SK-N-SH (cell line): Measurements from ENCODE around the gene FAM89B. TPM values are rescaled to one million over a fixed set of nuclear protein-coding genes. Genes with fewer than 3 reads are reported as not detected.

Experiments used
- CTCF ChIA-PET: fragments of 300-600, 350-600 bp; formaldehyde crosslinking; extraction: SDS; loops from one replicate; lab custom pipeline; 2021; lab: Yijun Ruan, JAX
- POLR2A ChIA-PET: fragments of 350-600 bp; sonication (Branson Sonifier 250); formaldehyde crosslinking; extraction: SDS; loops from one replicate; lab custom pipeline; 2020; ENCODE audit warnings: antibody characterized with exemption, inconsistent platforms; lab: Yijun Ruan, JAX
- DNase-seq: peaks from one replicate; pipeline ENCODE4 v3.0.0; 2012
- H2AFZ ChIP-seq: fragments of 200-600 bp; sonication (generic); 2 replicates; pipeline ENCODE4 v1.8.1; 2016; ENCODE audit warnings: antibody characterized with exemption, mild to moderate bottlenecking, low read depth
- H3F3A ChIP-seq: fragments of 200-600 bp; sonication (generic); replicated peaks from 2 replicates; pipeline ENCODE3; 2016; ENCODE audit warnings: antibody characterized with exemption, mild to moderate bottlenecking; ENCODE audit not compliant: insufficient read depth
- H3K27ac ChIP-seq, 2 experiments: fragments of 200-500 bp in 1 of 2; fragments of 200-600 bp in 1 of 2; sonication (Bioruptor generic) in 1 of 2; sonication (generic), shearing (Covaris generic) in 1 of 2; 2 replicates each; pipeline versions ENCODE4 v1.5.1 to v1.6.1; 2014 to 2016; ENCODE audit warnings: low read depth in 2 of 2, inconsistent platforms in 1 of 2, low read length in 1 of 2, mild to moderate bottlenecking in 1 of 2, mixed read lengths in 1 of 2
- H3K27me3 ChIP-seq: fragments of 200-600 bp; sonication (generic), shearing (Covaris generic); 2 replicates; pipeline ENCODE4 v1.6.1; 2016; ENCODE audit warnings: mixed run types; ENCODE audit not compliant: insufficient read depth
- H3K36me3 ChIP-seq, 2 experiments: fragments of 200-500 bp in 1 of 2; fragments of 200-600 bp in 1 of 2; sonication (Bioruptor generic) in 1 of 2; sonication (generic) in 1 of 2; replicated peaks in 1 of 2; 2 replicates each; pipeline versions ENCODE3 to v1.5.1; 2014 to 2016; ENCODE audit warnings: low read length in 1 of 2, mild to moderate bottlenecking in 1 of 2; ENCODE audit not compliant: insufficient read depth in 2 of 2, control insufficient read depth in 1 of 2
- H3K4me1 ChIP-seq, 2 experiments: fragments of 200-500 bp in 1 of 2; fragments of 200-600 bp in 1 of 2; sonication (Bioruptor generic) in 1 of 2; sonication (generic), shearing (Covaris generic) in 1 of 2; 2 replicates each; pipeline versions ENCODE4 v1.5.1 to v1.6.1; 2014 to 2016; ENCODE audit warnings: low read depth in 1 of 2, low read length in 1 of 2, mixed run types in 1 of 2; ENCODE audit not compliant: insufficient read depth in 2 of 2, control insufficient read depth in 1 of 2
- H3K4me2 ChIP-seq: fragments of 200-600 bp; sonication (generic), shearing (Covaris generic); 2 replicates; pipeline ENCODE4 v1.6.1; 2017; ENCODE audit warnings: mixed run types
- H3K4me3 ChIP-seq, 2 experiments: fragments of 200-500 bp in 1 of 2; fragments of 200-600 bp in 1 of 2; sonication (Bioruptor generic) in 1 of 2; sonication (generic), shearing (Covaris generic) in 1 of 2; 2 replicates each; pipeline versions ENCODE4 v1.5.1 to v1.8.1; 2014 to 2016; ENCODE audit warnings: low read depth in 2 of 2, inconsistent platforms in 1 of 2, low read length in 1 of 2, mild to moderate bottlenecking in 1 of 2, mixed read lengths in 1 of 2, moderate library complexity in 1 of 2
- H3K79me2 ChIP-seq: fragments of 200-600 bp; sonication (generic); 2 replicates; pipeline ENCODE4 v1.8.1; 2017; ENCODE audit warnings: mild to moderate bottlenecking; ENCODE audit not compliant: insufficient read depth
- H3K9ac ChIP-seq: fragments of 200-600 bp; sonication (generic); 2 replicates; pipeline ENCODE4 v1.6.1; 2017; ENCODE audit warnings: mixed run types
- H3K9me2 ChIP-seq: fragments of 200-600 bp; sonication (generic); 2 replicates; pipeline ENCODE4 v1.6.1; 2017; ENCODE audit warnings: mixed run types
- H3K9me3 ChIP-seq: fragments of 200-600 bp; sonication (generic); 2 replicates; pipeline ENCODE4 v1.6.1; 2017; ENCODE audit warnings: mixed run types, mild to moderate bottlenecking, moderate library complexity
- H4K20me1 ChIP-seq: fragments of 200-600 bp; sonication (generic); 2 replicates; pipeline ENCODE4 v1.6.1; 2017; ENCODE audit warnings: mild to moderate bottlenecking, mixed run types; ENCODE audit not compliant: insufficient read depth
- CHD2 ChIP-seq: fragments of 150-350 bp; IDR thresholded peaks from 2 replicates; pipeline ENCODE4 v1.6.1; 2018; ENCODE audit warnings: low read length; ENCODE audit not compliant: partially characterized antibody
- FOXJ3 ChIP-seq: sonication (generic); formaldehyde crosslinking; IDR thresholded peaks from 2 replicates; pipeline ENCODE4 v1.5.1; 2020; ENCODE audit warnings: mild to moderate bottlenecking, missing genetic modification reagents
- FOXM1 ChIP-seq: IDR thresholded peaks from 2 replicates; pipeline ENCODE4 v1.4.0; 2012; ENCODE audit warnings: low read depth, mild to moderate bottlenecking
- GABPA ChIP-seq: IDR thresholded peaks from 2 replicates; pipeline ENCODE4 v1.4.0; 2012; ENCODE audit warnings: low read depth, mild to moderate bottlenecking
- GATA2 ChIP-seq: sonication (generic); formaldehyde crosslinking; IDR thresholded peaks from 2 replicates; pipeline ENCODE4 v1.5.0; 2020; ENCODE audit warnings: mild to moderate bottlenecking, missing genetic modification reagents
- IRF3 ChIP-seq: fragments of 150-350 bp; IDR thresholded peaks from 2 replicates; pipeline ENCODE4 v1.6.1; 2016; ENCODE audit warnings: mild to moderate bottlenecking, low read depth, low read length
- NFIC ChIP-seq: IDR thresholded peaks from 2 replicates; pipeline ENCODE4 v1.4.0; 2012; ENCODE audit warnings: borderline replicate concordance
- NRF1 ChIP-seq: IDR thresholded peaks from 2 replicates; pipeline ENCODE4 v1.6.1; 2012; ENCODE audit warnings: low read depth, mild to moderate bottlenecking, low read length
- PBX3 ChIP-seq: IDR thresholded peaks from 2 replicates; pipeline ENCODE4; 2012
- REST ChIP-seq: IDR thresholded peaks from 2 replicates; pipeline ENCODE4 v1.6.1; 2012; ENCODE audit warnings: mild to moderate bottlenecking, low read depth, low read length, moderate library complexity
- USF1 ChIP-seq: IDR thresholded peaks from 2 replicates; pipeline ENCODE4 v1.4.0; 2012; ENCODE audit warnings: low read depth, borderline replicate concordance
- YY1 ChIP-seq: IDR thresholded peaks from 2 replicates; pipeline ENCODE4 v1.4.0; 2012; ENCODE audit warnings: low read depth, mild to moderate bottlenecking
- WGBS: methylation state at CpG from one replicate; pipeline ENCODE4 v1.1.6; 2017; ENCODE audit warnings: low lambda C conversion rate; 5-methylcytosine and 5-hydroxymethylcytosine counted together
- polyA plus RNA-seq, 3 experiments: library from polyadenylated mRNA; depleted of rRNA; stranded (reverse); fragments of >200 nt; gene quantifications; 2 replicates each; pipeline ENCODE4 v1.2.3, GENCODE V29; 2012

Gene FAM89B
- polyA plus RNA-seq, 1 of the 3 experiments (the other 2 are of a cell fraction) = 65.3 TPM

- no peaks in the 10 kb centered on the region for H3K9me2 ChIP-seq
- H3K9me3 ChIP-seq = no peaks in the 10 kb centered on the region
- POLR2A ChIA-PET = interaction anchor here (0.9 to 1.4 kb wide), 2 partner anchors 13 to 17 kb away, joined by 3 to 4 read pairs; no protein-coding TSS in a partner anchor
- WGBS = 98% methylated on average over 6 of the region's 9 CpGs
- peaks cover 0 to 23% of the 10 kb centered on the region in 2 experiments for H3K36me3 ChIP-seq
- H2AFZ ChIP-seq = no peak overlapping the region
- peaks cover 0 to 19% of the 10 kb centered on the region in 2 experiments; a peak in 1 of 4 replicates for H3K4me1 ChIP-seq
- DNase-seq = no peak
- no peaks in the 10 kb centered on the region for H3K79me2 ChIP-seq
- peaks cover 15% of the 10 kb centered on the region for H3F3A ChIP-seq
- no peaks in the 10 kb centered on the region for H3K27me3 ChIP-seq
- TF ChIP-seq GABPA = no peak
- TF ChIP-seq YY1 = no peak
- TF ChIP-seq REST = no peak
- TF ChIP-seq NFIC = no peak
- no peak for TF ChIP-seq USF1
- TF ChIP-seq NRF1 = no peak
- TF ChIP-seq FOXJ3 = no peak
- no peak for TF ChIP-seq IRF3
- no peak for TF ChIP-seq CHD2
- TF ChIP-seq FOXM1 = no peak
- no peak for TF ChIP-seq GATA2 (CRISPR knock-in tag)
- no peak for TF ChIP-seq PBX3
- H4K20me1 ChIP-seq = 0 out of 2 replicates have a peak, but pooled peaks cover 3% of the 10 kb centered on the region
- no peak overlapping the region for H3K4me2 ChIP-seq
- no peak overlapping the region for H3K9ac ChIP-seq
- no peak overlapping the region for H3K27ac ChIP-seq
- CTCF ChIA-PET = interaction anchor here (1.1 to 12.8 kb wide), 6 partner anchors 10 to 49 kb away, joined by 3 to 216 read pairs (median 6); partner anchors contain the start of genes EHBP1L1 and FAM89B
- no peak overlapping the region for H3K4me3 ChIP-seq
Measured at GRCh38 chr11:65589444-65590239, 17.3 kb downstream of the FAM89B start.
